Ammon's horn (tissue), 1 donor: ENCODE measurements around the gene SOCS6.
"Not testable (repeated sequence)": the region's sequence is repeated elsewhere in the genome, so short reads cannot be mapped to it uniquely, and the experiment has no call there.

ENCODE experiments used
- DNase-seq: peaks from one replicate; pipeline ENCODE4 v3.0.0-alpha.2; 2016; ENCODE audit warnings: low spot score

Gene SOCS6

DNA sequence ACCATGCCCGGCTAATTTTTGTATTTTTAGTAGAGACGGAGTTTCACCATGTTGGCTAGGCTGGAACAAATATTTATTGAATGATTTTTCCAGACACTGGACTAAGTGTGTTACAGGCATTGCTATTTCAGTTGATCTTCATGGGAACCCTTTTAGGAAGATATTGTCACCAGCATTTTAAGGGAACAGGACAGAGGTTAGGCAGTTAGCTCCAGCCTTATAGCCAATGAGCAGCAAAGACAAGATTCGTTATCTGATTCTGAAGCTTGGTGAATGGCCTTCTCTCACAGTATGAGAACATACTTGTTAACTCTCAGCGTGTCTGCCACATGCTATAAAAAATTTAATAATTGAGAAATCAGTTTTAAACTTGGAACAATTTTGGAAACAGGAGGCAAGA, 73.4 kb downstream of the SOCS6 start:
- DNase-seq = no peak

DNA sequence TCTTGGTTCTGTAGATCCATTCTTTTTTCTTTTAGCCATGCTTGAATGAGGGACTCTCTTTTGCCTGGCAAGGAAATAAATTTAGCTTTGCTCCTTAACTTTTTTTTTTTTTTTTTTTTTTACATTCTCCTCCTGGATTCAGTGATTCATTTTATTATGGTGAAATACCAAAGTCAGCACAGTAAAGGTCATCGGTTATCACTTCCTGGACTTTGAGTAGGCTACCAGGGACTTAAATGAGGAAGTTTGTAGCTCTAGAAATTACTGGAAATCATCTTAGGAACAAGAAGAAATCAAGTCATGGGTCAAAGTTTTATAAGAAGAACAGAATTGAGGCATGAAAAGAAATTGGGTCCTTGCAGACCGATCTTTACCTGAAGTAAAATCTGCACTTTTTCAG, 75.0 kb downstream of the SOCS6 start:
- no peak for DNase-seq

DNA sequence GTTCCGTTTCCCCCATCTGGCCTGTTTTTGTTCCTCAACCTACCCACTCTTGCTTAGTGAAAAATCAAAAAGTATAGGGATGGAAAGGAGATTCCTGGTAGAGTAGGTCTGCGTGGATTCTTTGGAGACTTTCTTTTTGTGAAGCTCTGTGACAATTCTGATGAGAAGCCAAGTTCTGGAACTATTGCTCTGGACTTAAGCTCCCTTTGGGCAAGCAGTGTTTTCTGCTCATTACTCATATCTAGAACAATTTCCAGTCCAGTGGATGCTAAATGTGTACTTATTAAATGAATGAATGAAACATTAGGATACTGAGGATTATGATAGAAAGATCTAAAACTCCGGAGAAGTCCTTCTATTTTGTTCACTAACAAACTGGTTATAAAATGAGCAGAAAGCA, 76.5 kb downstream of the SOCS6 start:
- DNase-seq = no peak

DNA sequence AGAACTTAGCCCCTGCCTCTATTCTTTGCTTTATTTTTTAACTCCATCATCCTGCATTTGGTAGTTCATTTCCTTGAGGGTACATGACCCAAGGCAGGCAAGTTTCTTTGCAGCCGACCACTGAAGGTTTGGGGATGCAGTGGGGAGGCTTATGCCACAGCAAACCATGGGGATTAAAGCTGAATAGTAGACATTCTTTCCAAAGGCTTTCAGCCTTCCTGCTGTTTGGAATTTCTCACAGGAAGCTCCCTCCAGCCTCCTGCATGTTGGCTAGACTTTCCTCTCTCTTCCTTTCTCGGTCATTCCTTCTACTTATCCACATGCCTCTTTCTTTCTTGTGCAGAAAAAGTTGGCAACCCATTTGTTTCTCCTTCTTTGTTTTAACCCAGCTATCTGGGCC, 77.3 kb downstream of the SOCS6 start:
- no peak for DNase-seq

DNA sequence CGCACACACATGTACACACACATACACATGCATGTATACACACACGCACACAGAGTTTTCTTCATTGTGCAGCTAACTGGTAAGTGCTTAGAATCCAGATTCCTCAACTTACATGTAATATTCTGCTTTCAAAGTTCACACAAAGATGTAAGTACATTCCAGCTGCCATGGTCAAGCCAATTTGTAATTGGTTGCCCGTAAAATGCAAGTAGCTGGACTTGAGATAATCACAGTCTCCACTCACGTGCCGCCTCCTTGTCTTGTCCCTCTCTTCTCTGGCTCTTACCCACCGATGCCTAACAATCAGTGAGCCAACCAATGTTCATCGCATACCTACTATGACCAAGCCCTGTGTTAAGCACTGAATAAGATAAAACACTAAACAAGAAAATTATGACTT, 77.8 kb downstream of the SOCS6 start:
- no peak for DNase-seq

DNA sequence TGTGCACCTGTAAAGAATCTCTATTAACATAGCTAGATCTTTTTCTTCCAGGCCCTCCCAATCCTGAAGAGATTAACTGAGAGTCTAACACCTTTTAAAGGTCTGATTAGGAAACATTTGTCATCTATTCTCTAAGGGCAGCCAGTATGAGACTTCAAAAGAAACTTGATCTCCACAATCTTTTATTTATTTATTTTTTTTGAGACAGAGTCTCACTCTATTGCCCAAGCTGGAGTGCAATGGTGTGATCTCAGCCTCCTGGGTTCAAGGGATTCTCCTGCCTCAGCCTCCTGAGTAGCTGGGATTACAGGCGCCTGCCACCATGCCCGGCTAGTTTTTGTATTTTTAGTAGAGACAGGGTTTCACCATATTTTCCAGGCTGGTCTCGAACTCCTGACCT, 78.5 kb downstream of the SOCS6 start:
- DNase-seq = not testable (repeated sequence)

DNA sequence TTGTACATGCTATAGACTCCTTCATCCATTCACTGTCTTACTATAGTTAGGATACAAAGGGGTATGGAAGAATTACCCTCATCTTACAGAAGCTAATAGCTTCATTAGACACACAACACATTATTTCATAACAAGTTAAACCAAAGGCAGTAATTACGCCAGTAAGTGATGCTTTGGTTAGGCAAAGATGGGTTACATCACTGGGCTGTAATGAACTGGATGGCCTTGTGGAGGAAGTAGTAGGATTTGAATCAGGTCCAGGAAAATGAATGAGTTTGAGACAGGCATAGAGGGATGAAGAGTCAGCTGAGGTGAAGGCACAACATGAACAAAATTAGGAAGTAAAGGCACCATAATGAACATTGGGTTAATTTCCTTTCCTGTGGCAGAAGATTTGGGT, 80.1 kb downstream of the SOCS6 start:
- DNase-seq = no peak

DNA sequence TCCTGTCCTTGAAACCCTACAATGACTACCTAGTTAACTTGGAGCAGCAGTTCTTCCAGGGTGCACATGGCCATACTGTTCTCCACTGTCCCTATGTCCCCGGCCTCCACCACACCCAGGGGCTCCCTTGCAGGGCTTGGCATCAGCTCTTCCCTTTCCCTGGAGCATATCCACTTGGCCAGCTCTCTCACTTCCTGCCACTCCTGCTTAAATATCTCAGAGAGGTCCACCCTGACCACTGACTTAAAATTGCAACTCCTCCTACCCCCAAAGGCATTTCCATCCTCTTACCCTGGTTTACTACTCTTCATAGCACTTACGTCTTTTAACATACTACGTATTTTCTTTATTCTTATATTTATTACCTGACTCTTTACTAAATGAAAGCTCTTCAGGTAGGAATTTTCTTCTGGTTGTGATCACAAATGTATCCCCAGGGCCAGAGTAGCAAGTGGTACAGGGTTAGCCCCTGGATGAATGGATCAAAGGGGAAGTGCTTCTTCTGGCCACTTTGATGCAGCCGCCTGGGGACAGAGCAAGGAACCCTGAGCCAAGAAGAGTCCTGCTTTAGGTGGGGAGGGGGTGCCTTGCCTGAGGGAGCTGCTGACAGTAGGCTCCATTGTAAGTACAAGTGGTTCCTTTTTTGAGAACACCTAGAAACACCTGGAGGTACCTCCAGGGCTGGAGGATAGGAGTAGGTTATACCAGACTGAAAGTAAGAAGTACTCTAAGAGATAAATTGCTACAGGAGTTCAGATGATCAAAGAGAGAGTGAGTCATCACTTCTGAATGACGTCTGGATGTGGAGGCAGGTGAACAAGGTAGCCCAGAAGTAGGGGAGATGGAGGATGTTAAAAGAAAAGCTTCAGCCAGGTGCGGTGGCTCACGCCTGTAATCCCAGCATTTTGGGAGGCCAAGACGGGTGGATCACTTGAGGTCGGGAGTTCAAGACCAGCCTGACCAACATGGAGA, 82.2 kb downstream of the SOCS6 start:
- no peak for DNase-seq

DNA sequence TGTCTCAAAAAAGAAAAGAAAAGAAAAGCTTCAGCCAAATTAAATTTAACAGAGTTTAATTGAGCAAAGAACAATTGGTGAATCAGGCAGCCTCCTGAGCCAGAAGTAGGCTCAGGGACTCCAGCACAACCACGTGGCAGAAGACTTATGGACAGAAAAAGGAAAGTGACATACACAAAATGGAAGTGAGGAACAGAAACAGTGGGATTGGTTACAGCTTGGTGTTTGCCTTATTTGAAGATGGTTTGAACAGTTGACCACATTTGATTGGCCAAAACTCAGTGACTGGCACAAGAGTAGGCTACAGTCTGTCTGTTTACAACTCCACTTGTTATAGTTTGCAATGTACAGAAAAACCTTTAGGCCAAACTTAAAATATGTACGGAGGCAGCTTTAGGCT, 83.1 kb downstream of the SOCS6 start:
- DNase-seq = no peak

DNA sequence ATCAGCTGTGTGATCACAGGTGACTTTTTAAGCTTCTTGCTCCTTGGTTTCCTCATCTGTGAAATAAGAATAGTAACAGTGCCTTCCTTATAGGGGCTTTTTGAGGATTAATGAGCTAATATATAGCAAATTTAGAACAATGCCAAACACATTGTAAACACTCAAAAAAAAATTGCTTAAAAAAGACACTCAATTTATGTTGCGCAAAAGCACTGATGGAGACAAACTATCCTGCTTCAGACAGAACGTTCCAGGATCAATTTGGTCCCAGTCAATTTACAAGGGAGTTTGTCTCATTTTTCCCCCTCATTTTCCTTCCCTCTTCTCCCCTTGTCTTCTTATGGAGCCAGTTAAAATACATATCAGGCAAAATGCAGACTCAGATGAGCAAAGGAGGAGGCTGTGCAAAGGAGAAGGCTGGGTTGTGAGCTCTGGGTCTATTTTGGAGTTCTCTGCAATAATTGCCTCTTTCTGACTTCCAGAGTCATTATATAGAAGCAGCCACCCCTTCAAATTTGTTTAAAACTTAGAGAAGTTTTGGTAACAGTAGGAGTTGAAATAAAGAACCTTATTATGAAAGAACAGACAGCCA, 83.7 kb downstream of the SOCS6 start:
- DNase-seq = no peak

DNA sequence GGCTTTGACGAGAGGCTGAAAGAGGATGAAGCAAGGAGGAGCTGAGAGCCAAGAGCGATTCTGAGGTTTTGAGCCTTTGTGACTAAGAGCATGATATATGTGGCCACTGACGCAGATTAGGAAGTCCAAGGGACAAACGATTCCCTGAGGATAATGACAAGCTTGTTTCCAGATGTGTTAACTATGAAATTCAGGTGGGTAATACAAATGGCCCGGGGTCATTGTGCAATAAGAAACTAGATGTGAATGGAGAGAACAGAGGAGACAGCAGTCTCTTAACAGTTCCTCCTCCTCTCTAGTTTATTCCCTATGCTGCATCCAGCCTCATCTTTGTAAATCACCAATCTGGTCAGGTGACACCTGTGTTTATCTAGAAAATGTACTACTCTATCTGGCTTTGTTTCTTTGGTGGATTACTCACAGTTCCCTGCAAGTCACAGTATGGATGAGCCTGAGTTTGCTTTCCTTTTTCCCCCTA, 84.2 kb downstream of the SOCS6 start:
- no peak for DNase-seq

DNA sequence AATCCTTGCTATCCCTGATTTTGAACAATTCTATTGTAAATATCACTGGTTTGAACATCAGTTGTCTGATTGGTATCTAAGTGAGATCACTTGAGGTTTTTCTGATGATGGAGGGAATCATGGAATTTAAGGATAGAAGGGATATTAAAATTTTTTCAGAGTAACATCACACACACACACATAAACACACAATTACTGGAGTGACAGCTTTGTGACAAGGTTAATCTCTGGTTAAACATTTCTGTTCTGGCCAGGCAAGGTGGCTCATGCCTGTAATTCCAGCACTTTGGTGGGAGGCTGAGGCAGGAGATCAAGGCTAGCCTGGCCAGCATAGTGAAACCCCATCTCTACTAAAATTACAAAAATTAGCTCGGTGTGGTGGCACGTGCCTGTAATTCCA, 85.3 kb downstream of the SOCS6 start:
- DNase-seq = no peak

DNA sequence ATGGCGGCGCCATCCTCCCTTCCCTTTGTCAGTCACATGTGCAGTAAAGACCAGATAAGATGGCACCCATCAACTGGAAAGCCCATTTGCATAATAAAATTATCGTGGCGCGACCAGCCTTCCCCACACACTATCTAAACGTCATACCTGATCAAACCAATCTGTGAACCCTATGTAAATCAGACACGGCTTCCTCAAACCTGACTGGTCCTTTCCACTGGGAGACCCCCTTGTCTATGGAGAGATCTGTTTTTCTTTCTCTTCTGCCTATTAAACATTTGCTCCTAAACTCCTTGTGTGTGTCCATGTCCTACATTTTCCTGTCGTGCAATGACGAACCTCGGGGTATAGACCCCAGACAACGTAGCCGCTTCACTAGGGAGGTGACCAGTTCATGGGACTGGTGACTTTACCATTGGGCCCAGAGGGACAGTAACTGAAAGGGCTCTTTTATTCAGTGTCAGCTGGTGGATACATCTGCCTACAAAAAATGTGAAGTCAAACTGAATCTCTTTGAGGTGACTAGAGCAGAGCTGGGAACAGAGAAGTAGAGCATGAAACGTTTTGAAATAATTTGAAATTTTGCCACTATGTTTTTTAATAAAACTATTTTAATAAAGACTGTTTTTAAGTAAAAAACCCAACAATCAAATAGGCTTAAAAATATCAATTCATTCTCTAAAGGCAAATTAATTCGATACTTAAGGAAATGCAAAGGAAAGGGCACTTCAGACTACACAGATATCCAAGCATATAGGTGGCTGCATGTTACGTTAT, 87.5 kb downstream of the SOCS6 start:
- DNase-seq = no peak

DNA sequence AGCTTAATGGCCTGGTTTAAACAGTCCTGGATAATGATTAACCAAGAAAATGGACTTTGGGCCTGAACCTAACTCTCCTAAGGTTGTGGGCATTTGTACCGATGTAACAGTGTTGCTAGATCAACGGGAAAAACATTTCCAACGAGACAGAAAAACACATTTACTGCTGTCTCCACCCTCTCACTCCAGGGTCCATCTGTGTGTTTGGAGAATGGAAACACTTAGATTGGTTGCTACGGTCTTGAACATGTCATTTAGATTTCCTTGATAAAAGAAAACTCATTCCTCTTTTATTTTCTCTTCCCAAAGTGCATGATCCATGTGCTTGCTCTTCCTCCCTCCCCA, 88.0 kb downstream of the SOCS6 start:
- DNase-seq = no peak

DNA sequence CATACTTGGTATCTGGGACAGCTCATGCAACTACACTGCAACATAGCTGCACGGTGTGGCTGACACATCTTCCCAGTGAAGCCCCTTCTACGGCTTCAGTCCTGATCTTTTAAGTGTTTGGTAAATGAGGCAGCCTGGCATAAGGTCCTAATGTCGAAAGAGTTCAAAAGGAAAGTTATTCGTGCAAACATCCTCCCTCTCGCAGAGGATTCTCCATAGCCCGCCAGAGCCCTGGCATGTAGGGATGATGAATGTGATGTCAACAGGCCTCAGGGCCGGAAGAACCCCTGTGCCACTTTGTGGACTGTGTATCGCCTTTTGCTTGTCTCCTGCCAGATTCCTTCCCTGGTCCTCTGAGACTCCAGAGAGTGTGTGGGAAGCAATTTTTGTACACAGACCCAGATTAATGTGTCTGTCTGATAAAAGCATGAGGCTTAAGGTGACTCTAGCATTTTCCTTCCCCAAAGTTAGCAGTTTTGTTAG, 88.5 kb downstream of the SOCS6 start:
- no peak for DNase-seq

DNA sequence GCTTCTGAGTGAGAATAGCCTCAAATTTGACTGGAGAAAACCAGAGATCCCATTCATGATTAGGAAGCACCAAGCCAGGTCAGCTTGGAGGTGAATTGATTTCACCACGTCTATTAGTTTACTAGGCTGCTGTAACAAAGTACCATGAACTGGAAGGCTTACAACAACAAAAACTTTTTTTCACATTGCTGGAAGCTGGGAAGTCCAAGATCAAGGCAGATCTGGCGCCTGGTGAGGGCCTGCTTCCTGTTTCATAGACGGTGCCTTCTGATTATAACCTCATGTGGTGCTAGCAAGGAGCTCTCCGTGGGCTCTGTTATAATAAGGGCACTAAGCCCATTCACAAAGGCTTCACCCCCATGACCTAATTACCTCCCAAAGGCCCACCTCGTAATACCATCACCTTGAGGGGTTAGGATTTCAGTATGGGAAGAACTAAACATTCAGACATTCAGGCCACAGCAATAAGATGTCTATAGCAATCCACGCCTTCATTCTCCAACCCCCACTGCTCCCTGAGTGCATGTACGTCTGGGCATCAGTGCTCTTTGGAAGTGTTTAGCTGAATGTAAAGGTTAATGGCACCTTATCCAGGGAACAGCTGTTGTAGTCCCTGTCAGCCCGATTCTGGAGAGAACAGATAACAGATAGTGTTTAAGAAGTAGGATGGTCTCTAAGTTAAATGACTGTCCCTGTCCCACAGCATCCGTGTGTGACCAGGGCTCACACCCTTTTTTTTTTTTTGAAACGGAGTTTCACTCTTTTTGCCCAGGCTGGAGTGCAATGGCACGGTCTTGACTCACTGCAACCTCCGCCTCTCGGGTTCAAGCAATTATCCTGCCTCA, 89.2 kb downstream of the SOCS6 start:
- DNase-seq = no peak
